T-helper 17 cell (primary cell): ENCODE data around the gene EXOC6B. TPM values are rescaled to one million over a fixed set of nuclear protein-coding genes. Genes with fewer than 3 reads are reported as not detected.

Experiments used
- ATAC-seq: fragments of 150-1000 bp; cut with Tn5 transposase; 2 replicates; pipeline ENCODE4 v1.10.0; 2021; ENCODE audit warnings: mild to moderate bottlenecking, moderate library complexity
- DNase-seq, 3 donors: peaks; one replicate each; pipeline versions ENCODE4 v3.0.0 to v3.0.0-alpha.2; 2020 to 2021
- H3K9me3 ChIP-seq: one replicate; pipeline ENCODE4 v1.7.0; 2013; ENCODE audit warnings: low read length, mild to moderate bottlenecking; ENCODE audit not compliant: control insufficient read depth, poor library complexity, severe bottlenecking
- H3K27ac Mint-ChIP-seq: one replicate; pipeline ENCODE4 v1.8.0; 2022; ENCODE audit warnings: mild to moderate bottlenecking, moderate library complexity, mixed read lengths
- H3K27me3 Mint-ChIP-seq: one replicate; pipeline ENCODE4 v1.8.0; 2022; ENCODE audit warnings: mixed read lengths
- H3K36me3 Mint-ChIP-seq: one replicate; pipeline ENCODE4 v1.8.0; 2022; ENCODE audit warnings: low read depth, mixed read lengths
- H3K4me1 Mint-ChIP-seq: one replicate; pipeline ENCODE4 v1.8.0; 2022; ENCODE audit warnings: mild to moderate bottlenecking, mixed read lengths
- H3K4me3 Mint-ChIP-seq: one replicate; pipeline ENCODE4 v1.8.0; 2022; ENCODE audit warnings: mild to moderate bottlenecking, moderate library complexity, mixed read lengths
- total RNA-seq, 4 donors: library from RNA in 2 of 4; stranded (reverse) in 2 of 4; gene quantifications; one replicate each; pipeline ENCODE4 v1.2.3 and lab custom pipeline; 2022 to 2026

The EXOC6B gene
- total RNA-seq, 2 donors from 2014 or later = 14.6 to 17.3 TPM

GRCh38 chr2:72292433-72292832 is 533.4 kb downstream of the EXOC6B start:
- H3K9me3 ChIP-seq = no peaks in the 10 kb centered on the region
- ATAC-seq (no peak), DNase-seq (no peak)
- Mint-ChIP-seq H3K27ac (no peak overlapping the region), H3K36me3 (no peaks in the 10 kb centered on the region), H3K27me3 (no peaks in the 10 kb centered on the region), H3K4me1 (peaks cover 2% of the 10 kb centered on the region), H3K4me3 (no peak overlapping the region)

- Mint-ChIP-seq H3K27ac (no peak overlapping the region), H3K4me3 (no peak overlapping the region), H3K27me3 (no peaks in the 10 kb centered on the region), H3K36me3 (no peaks in the 10 kb centered on the region), H3K4me1 (peaks cover 2% of the 10 kb centered on the region)
- H3K9me3 ChIP-seq = no peaks in the 10 kb centered on the region
- no peak for DNase-seq
- ATAC-seq = no peak
Observed at GRCh38 chr2:72291059-72291458, 534.8 kb downstream of the EXOC6B start.

- no peak for ATAC-seq
- no peak overlapping the region for H3K27ac Mint-ChIP-seq
- H3K27me3 Mint-ChIP-seq = no peaks in the 10 kb centered on the region
- no peaks in the 10 kb centered on the region for H3K36me3 Mint-ChIP-seq
- no peak overlapping the region for H3K4me3 Mint-ChIP-seq
- H3K4me1 Mint-ChIP-seq = peaks cover 2% of the 10 kb centered on the region
- H3K9me3 ChIP-seq = no peaks in the 10 kb centered on the region
- DNase-seq = no peak
Observed at GRCh38 chr2:72289736-72290135, 536.1 kb downstream of the EXOC6B start.

- ATAC-seq = no peak
- no peak overlapping the region for H3K27ac Mint-ChIP-seq
- no peaks in the 10 kb centered on the region for H3K27me3 Mint-ChIP-seq
- DNase-seq = no peak
- no peak overlapping the region for H3K4me3 Mint-ChIP-seq
- no peaks in the 10 kb centered on the region for H3K9me3 ChIP-seq
- no peaks in the 10 kb centered on the region for H3K36me3 Mint-ChIP-seq
- peaks cover 2% of the 10 kb centered on the region for H3K4me1 Mint-ChIP-seq
Observed at GRCh38 chr2:72289283-72289682, 536.5 kb downstream of the EXOC6B start.

- no peaks in the 10 kb centered on the region for H3K4me1 Mint-ChIP-seq
- H3K4me3 Mint-ChIP-seq = no peak overlapping the region
- H3K36me3 Mint-ChIP-seq = peaks cover 8% of the 10 kb centered on the region
- ATAC-seq = no peak
- DNase-seq = no peak
- H3K27ac Mint-ChIP-seq = no peak overlapping the region
- no peaks in the 10 kb centered on the region for H3K9me3 ChIP-seq
- no peaks in the 10 kb centered on the region for H3K27me3 Mint-ChIP-seq
Observed at GRCh38 chr2:72278046-72278445, 547.8 kb downstream of the EXOC6B start.

GRCh38 chr2:72276876-72277275 is 549.0 kb downstream of the EXOC6B start:
- Mint-ChIP-seq H3K4me3 (no peak overlapping the region), H3K36me3 (peaks cover 8% of the 10 kb centered on the region), H3K27ac (no peak overlapping the region), H3K27me3 (no peaks in the 10 kb centered on the region), H3K4me1 (no peaks in the 10 kb centered on the region)
- DNase-seq (no peak), ATAC-seq (no peak)
- no peaks in the 10 kb centered on the region for H3K9me3 ChIP-seq

GRCh38 chr2:72276356-72276755 is 549.5 kb downstream of the EXOC6B start:
- peaks cover 8% of the 10 kb centered on the region for H3K36me3 Mint-ChIP-seq
- H3K27ac Mint-ChIP-seq = no peak overlapping the region
- H3K9me3 ChIP-seq = no peaks in the 10 kb centered on the region
- no peak for DNase-seq
- no peak for ATAC-seq
- no peaks in the 10 kb centered on the region for H3K4me1 Mint-ChIP-seq
- no peak overlapping the region for H3K4me3 Mint-ChIP-seq
- no peaks in the 10 kb centered on the region for H3K27me3 Mint-ChIP-seq

GRCh38 chr2:72275084-72275483 is 550.7 kb downstream of the EXOC6B start:
- Mint-ChIP-seq H3K4me1 (no peaks in the 10 kb centered on the region), H3K36me3 (peaks cover 6% of the 10 kb centered on the region), H3K27me3 (no peaks in the 10 kb centered on the region), H3K4me3 (no peak overlapping the region), H3K27ac (no peak overlapping the region)
- no peak for ATAC-seq
- no peak for DNase-seq
- H3K9me3 ChIP-seq = no peaks in the 10 kb centered on the region

GRCh38 chr2:72274380-72274797 is 551.4 kb downstream of the EXOC6B start:
- peaks cover 4% of the 10 kb centered on the region for H3K36me3 Mint-ChIP-seq
- no peak overlapping the region for H3K4me3 Mint-ChIP-seq
- H3K4me1 Mint-ChIP-seq = no peaks in the 10 kb centered on the region
- DNase-seq = no peak
- H3K27me3 Mint-ChIP-seq = no peaks in the 10 kb centered on the region
- no peak overlapping the region for H3K27ac Mint-ChIP-seq
- no peaks in the 10 kb centered on the region for H3K9me3 ChIP-seq
- no peak for ATAC-seq

GRCh38 chr2:72273384-72273783 is 552.4 kb downstream of the EXOC6B start:
- Mint-ChIP-seq H3K36me3 (peaks cover 4% of the 10 kb centered on the region), H3K4me3 (no peak overlapping the region), H3K4me1 (no peaks in the 10 kb centered on the region), H3K27me3 (no peaks in the 10 kb centered on the region), H3K27ac (no peak overlapping the region)
- ATAC-seq = no peak
- H3K9me3 ChIP-seq = no peaks in the 10 kb centered on the region
- no peak for DNase-seq

GRCh38 chr2:72271766-72272641 is 553.8 kb downstream of the EXOC6B start:
- no peaks in the 10 kb centered on the region for H3K9me3 ChIP-seq
- Mint-ChIP-seq H3K4me3 (no peak overlapping the region), H3K27me3 (no peaks in the 10 kb centered on the region), H3K36me3 (peaks cover 4% of the 10 kb centered on the region), H3K4me1 (no peaks in the 10 kb centered on the region), H3K27ac (no peak overlapping the region)
- DNase-seq (no peak), ATAC-seq (no peak)

GRCh38 chr2:72271276-72271614 is 554.6 kb downstream of the EXOC6B start:
- no peaks in the 10 kb centered on the region for H3K27me3 Mint-ChIP-seq
- no peaks in the 10 kb centered on the region for H3K9me3 ChIP-seq
- no peak overlapping the region for H3K4me3 Mint-ChIP-seq
- H3K27ac Mint-ChIP-seq = no peak overlapping the region
- ATAC-seq = no peak
- DNase-seq = no peak
- no peaks in the 10 kb centered on the region for H3K4me1 Mint-ChIP-seq
- H3K36me3 Mint-ChIP-seq = peaks cover 4% of the 10 kb centered on the region

- no peak for DNase-seq
- no peaks in the 10 kb centered on the region for H3K9me3 ChIP-seq
- H3K4me1 Mint-ChIP-seq = no peaks in the 10 kb centered on the region
- peaks cover 2% of the 10 kb centered on the region for H3K36me3 Mint-ChIP-seq
- no peaks in the 10 kb centered on the region for H3K27me3 Mint-ChIP-seq
- no peak overlapping the region for H3K27ac Mint-ChIP-seq
- no peak overlapping the region for H3K4me3 Mint-ChIP-seq
- no peak for ATAC-seq
Observed at GRCh38 chr2:72270556-72271275, 555.1 kb downstream of the EXOC6B start.

GRCh38 chr2:72263776-72264060 is 562.1 kb downstream of the EXOC6B start:
- no peak for DNase-seq
- Mint-ChIP-seq H3K4me1 (no peaks in the 10 kb centered on the region), H3K36me3 (no peaks in the 10 kb centered on the region), H3K27me3 (no peaks in the 10 kb centered on the region), H3K4me3 (no peak overlapping the region), H3K27ac (no peak overlapping the region)
- ATAC-seq = no peak
- no peaks in the 10 kb centered on the region for H3K9me3 ChIP-seq
